Epithelial cell of esophagus (primary cell): ENCODE results near the gene IVL.

ENCODE experiments used
- DNase-seq: peaks from one replicate; pipeline ENCODE4 v3.0.0; 2010; ENCODE audit warnings: low read depth
- H3K4me3 ChIP-seq: 2 replicates; pipeline ENCODE4 v1.5.1; 2011; ENCODE audit warnings: mild to moderate bottlenecking, low read length, control low read depth
- TF ChIP-seq, protein P1 (sequence below): IDR thresholded peaks from 2 replicates; pipeline ENCODE4 v1.5.1; 2011; ENCODE audit warnings: low read depth, mild to moderate bottlenecking, low read length, control low read depth, inconsistent platforms; ENCODE audit not compliant: insufficient read depth; ENCODE audit errors: missing control alignments

The IVL gene

DNA sequence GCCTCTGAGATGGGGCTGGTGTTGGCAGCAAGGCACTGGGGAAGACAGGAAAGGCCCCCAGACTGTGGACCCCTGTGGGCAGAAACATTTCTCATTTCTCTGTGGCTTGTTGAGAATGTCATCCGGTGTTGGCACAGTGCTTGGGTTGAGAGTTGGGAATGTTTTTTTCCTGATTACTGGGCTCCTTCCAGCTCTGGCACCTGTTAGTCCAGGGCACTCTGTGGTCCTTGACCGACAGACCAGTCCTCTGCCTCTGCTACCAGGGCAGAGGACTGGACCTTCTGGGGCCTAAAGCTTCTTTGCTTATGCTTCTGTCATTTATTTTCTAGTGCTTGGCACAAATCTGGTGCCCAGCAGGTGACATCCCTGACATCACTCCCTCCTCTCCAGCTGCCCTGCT lies 33.8 kb downstream of the IVL start:
- TF ChIP-seq, protein P1, sequence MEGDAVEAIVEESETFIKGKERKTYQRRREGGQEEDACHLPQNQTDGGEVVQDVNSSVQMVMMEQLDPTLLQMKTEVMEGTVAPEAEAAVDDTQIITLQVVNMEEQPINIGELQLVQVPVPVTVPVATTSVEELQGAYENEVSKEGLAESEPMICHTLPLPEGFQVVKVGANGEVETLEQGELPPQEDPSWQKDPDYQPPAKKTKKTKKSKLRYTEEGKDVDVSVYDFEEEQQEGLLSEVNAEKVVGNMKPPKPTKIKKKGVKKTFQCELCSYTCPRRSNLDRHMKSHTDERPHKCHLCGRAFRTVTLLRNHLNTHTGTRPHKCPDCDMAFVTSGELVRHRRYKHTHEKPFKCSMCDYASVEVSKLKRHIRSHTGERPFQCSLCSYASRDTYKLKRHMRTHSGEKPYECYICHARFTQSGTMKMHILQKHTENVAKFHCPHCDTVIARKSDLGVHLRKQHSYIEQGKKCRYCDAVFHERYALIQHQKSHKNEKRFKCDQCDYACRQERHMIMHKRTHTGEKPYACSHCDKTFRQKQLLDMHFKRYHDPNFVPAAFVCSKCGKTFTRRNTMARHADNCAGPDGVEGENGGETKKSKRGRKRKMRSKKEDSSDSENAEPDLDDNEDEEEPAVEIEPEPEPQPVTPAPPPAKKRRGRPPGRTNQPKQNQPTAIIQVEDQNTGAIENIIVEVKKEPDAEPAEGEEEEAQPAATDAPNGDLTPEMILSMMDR: no peak

DNA sequence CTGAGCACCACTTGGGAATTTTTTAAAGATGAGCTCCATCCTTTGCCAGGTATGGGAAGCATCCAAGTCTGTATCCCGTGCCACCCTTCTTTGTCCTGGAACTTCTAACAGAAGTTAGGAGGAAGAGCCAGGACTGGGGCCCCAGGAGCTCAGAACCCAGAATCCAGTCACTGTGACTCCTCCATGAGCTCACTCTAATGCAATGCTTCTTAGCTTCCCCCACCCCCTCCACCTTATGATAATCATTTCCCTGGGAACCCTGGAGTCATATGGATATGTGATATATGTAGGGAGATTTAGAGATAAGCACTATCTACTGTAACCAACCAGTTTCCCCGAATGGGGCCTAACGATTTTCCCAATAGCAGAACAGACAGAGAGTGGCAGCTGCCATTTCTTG lies 37.9 kb downstream of the IVL start:
- H3K4me3 ChIP-seq: no peak overlapping the region

More for the DNA sequence above, 33.8 kb downstream of the IVL start:
- H3K4me3 ChIP-seq: no peak overlapping the region
- DNase-seq: no peak

DNA sequence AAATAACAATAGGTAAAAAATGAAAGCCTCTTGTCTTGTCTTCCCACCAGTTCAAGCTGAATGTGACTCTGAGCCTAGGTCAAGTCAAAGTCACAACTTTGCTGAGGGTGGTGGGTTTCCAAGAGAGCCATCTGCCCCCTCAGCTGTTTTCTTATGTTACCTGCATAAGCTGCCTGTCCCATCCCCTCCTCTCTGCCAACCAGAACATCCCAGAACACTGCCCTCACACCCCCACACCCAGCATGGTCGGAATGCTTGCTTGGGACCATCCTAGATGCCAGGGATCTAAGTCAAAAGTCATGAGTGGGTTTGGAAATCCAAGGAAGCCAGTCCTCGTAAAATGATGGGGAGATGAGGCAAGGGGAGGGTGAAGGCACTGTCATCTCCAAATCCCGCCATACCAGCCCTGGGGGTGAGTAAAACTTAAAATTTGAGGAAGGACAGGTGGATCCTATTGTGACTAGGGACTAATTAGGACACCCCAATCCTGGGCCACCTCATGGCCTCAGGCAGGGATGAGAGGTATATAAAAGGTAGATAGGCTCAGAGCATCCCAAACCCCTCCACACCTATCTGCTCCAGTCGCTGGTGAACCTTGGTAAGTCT lies 38.4 kb downstream of the IVL start, which contains the start of gene SPRR5:
SPRR5 (plus strand) TSS at position 556 of the 606 bp plus-strand sequence. CDS start 1,349 bp downstream, outside the sequence.
- TF ChIP-seq, protein P1: no peak
- no peak within 1 kb of the TSS for H3K4me3 ChIP-seq
- DNase-seq: no peak

More for the DNA sequence above, 37.9 kb downstream of the IVL start:
- peak; percentile 82 for DNase-seq
- TF ChIP-seq, protein P1: no peak

DNA sequence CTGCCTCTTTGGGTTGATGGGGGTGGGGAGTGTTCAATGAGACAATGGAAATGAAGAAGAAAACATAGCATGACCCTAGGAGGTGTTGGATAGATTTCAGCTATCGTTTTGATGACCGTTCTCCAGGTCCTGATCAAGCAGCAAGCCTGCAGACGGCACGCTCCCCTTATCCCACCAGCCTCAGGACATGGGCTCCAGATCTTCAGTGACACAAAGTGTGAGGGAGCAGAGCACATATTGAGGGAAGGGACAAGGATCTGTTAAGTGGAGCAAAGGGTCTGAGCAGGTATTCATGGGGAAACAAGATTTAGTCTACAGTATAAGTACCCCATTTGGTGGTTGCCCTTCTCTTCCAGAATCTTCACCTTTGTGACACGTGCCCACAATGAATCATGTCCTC lies 43.4 kb downstream of the IVL start:
- TF ChIP-seq, protein P1: no peak
- H3K4me3 ChIP-seq: no peak overlapping the region
- DNase-seq: no peak

DNA sequence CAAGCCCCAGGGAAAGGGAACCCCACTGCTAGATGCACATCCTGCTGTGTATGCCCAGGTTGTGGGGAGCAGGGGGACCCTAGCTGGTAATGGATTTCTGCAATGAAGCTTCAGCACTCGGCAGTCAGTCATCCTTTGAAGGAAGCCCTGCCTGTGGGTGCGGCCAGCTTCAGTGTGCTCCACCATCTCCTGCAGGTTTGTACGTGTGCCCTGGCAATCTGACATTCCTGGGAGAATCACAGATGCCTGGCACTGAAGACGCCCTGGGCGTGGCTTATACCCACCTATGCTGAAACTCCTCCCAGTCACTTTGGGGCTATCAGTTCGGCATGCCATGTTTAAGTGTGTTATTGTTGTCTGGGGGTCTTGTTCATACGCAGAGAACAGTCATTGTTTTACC lies 45.4 kb downstream of the IVL start:
- peak; percentile 97 for DNase-seq
- TF ChIP-seq, protein P1: no peak

DNA sequence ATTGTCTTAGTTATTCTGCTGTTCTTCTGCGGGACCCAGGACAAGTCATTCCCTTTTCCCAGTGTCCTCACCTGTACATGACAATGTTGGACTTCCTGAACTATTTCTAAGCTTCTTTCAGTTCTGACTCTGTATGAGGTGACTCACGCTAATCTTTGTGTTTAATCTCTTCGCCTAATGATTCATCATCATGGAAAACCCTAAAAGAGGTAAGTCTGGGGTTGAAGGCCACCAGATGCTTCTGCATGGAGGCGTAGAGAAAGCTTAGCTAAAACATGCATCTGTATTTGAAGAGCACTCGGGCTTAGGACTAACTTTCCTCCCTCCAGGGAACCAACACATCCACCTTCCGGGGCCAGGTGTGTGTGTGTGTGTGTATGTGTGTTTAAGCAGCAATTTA lies 46.1 kb downstream of the IVL start:
- peak overlapping the region; percentile 7 for H3K4me3 ChIP-seq
- TF ChIP-seq, protein P1: no peak
- peak; percentile 92 for DNase-seq

More for the DNA sequence above, 45.4 kb downstream of the IVL start:
- peak overlapping the region; percentile 7 for H3K4me3 ChIP-seq

DNA sequence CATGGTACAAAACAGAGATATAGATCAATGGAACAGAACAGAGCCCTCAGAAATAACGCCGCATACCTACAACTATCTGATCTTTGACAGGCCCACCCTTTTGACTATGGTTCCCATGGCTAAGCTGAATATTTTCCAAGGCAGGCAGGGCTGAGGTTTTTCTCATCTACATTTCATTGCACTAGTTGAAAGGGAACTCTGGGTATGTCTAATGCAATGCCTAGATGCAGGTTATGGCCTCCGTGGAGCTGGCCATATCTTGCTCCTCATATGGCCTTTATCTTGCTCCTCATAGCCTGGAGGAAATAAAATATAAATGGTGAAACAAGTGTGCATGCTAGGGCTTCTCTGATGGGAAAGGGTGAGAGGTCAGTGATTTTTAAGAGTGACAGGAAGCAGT lies 49.2 kb downstream of the IVL start:
- TF ChIP-seq, protein P1: no peak
- H3K4me3 ChIP-seq: no peak overlapping the region
- no peak for DNase-seq
